SK-N-SH (cell line): ENCODE measurements around the gene KRT4. TPM values are rescaled to one million over a fixed set of nuclear protein-coding genes. Genes with fewer than 3 reads are reported as not detected.
"Not testable (repeated sequence)": the region's sequence is repeated elsewhere in the genome, so short reads cannot be mapped to it uniquely, and the experiment has no call there.

Experiments
- CTCF ChIA-PET: fragments of 300-600, 350-600 bp; formaldehyde crosslinking; extraction: SDS; loops from one replicate; lab custom pipeline; 2021; lab: Yijun Ruan, JAX
- POLR2A ChIA-PET: fragments of 350-600 bp; sonication (Branson Sonifier 250); formaldehyde crosslinking; extraction: SDS; loops from one replicate; lab custom pipeline; 2020; ENCODE audit warnings: antibody characterized with exemption, inconsistent platforms; lab: Yijun Ruan, JAX
- DNase-seq: peaks from one replicate; pipeline ENCODE4 v3.0.0; 2012
- H2AFZ ChIP-seq: fragments of 200-600 bp; sonication (generic); 2 replicates; pipeline ENCODE4 v1.8.1; 2016; ENCODE audit warnings: antibody characterized with exemption, mild to moderate bottlenecking, low read depth
- H3F3A ChIP-seq: fragments of 200-600 bp; sonication (generic); replicated peaks from 2 replicates; pipeline ENCODE3; 2016; ENCODE audit warnings: antibody characterized with exemption, mild to moderate bottlenecking; ENCODE audit not compliant: insufficient read depth
- H3K27ac ChIP-seq, 2 experiments: fragments of 200-500 bp in 1 of 2; fragments of 200-600 bp in 1 of 2; sonication (Bioruptor generic) in 1 of 2; sonication (generic), shearing (Covaris generic) in 1 of 2; 2 replicates each; pipeline versions ENCODE4 v1.5.1 to v1.6.1; 2014 to 2016; ENCODE audit warnings: low read depth in 2 of 2, inconsistent platforms in 1 of 2, low read length in 1 of 2, mild to moderate bottlenecking in 1 of 2, mixed read lengths in 1 of 2
- H3K27me3 ChIP-seq: fragments of 200-600 bp; sonication (generic), shearing (Covaris generic); 2 replicates; pipeline ENCODE4 v1.6.1; 2016; ENCODE audit warnings: mixed run types; ENCODE audit not compliant: insufficient read depth
- H3K36me3 ChIP-seq, 2 experiments: fragments of 200-500 bp in 1 of 2; fragments of 200-600 bp in 1 of 2; sonication (Bioruptor generic) in 1 of 2; sonication (generic) in 1 of 2; replicated peaks in 1 of 2; 2 replicates each; pipeline versions ENCODE3 to v1.5.1; 2014 to 2016; ENCODE audit warnings: low read length in 1 of 2, mild to moderate bottlenecking in 1 of 2; ENCODE audit not compliant: insufficient read depth in 2 of 2, control insufficient read depth in 1 of 2
- H3K4me1 ChIP-seq, 2 experiments: fragments of 200-500 bp in 1 of 2; fragments of 200-600 bp in 1 of 2; sonication (Bioruptor generic) in 1 of 2; sonication (generic), shearing (Covaris generic) in 1 of 2; 2 replicates each; pipeline versions ENCODE4 v1.5.1 to v1.6.1; 2014 to 2016; ENCODE audit warnings: low read depth in 1 of 2, low read length in 1 of 2, mixed run types in 1 of 2; ENCODE audit not compliant: insufficient read depth in 2 of 2, control insufficient read depth in 1 of 2
- H3K4me2 ChIP-seq: fragments of 200-600 bp; sonication (generic), shearing (Covaris generic); 2 replicates; pipeline ENCODE4 v1.6.1; 2017; ENCODE audit warnings: mixed run types
- H3K4me3 ChIP-seq, 2 experiments: fragments of 200-500 bp in 1 of 2; fragments of 200-600 bp in 1 of 2; sonication (Bioruptor generic) in 1 of 2; sonication (generic), shearing (Covaris generic) in 1 of 2; 2 replicates each; pipeline versions ENCODE4 v1.5.1 to v1.8.1; 2014 to 2016; ENCODE audit warnings: low read depth in 2 of 2, inconsistent platforms in 1 of 2, low read length in 1 of 2, mild to moderate bottlenecking in 1 of 2, mixed read lengths in 1 of 2, moderate library complexity in 1 of 2
- H3K79me2 ChIP-seq: fragments of 200-600 bp; sonication (generic); 2 replicates; pipeline ENCODE4 v1.8.1; 2017; ENCODE audit warnings: mild to moderate bottlenecking; ENCODE audit not compliant: insufficient read depth
- H3K9ac ChIP-seq: fragments of 200-600 bp; sonication (generic); 2 replicates; pipeline ENCODE4 v1.6.1; 2017; ENCODE audit warnings: mixed run types
- H3K9me2 ChIP-seq: fragments of 200-600 bp; sonication (generic); 2 replicates; pipeline ENCODE4 v1.6.1; 2017; ENCODE audit warnings: mixed run types
- H3K9me3 ChIP-seq: fragments of 200-600 bp; sonication (generic); 2 replicates; pipeline ENCODE4 v1.6.1; 2017; ENCODE audit warnings: mixed run types, mild to moderate bottlenecking, moderate library complexity
- H4K20me1 ChIP-seq: fragments of 200-600 bp; sonication (generic); 2 replicates; pipeline ENCODE4 v1.6.1; 2017; ENCODE audit warnings: mild to moderate bottlenecking, mixed run types; ENCODE audit not compliant: insufficient read depth
- CHD2 ChIP-seq: fragments of 150-350 bp; IDR thresholded peaks from 2 replicates; pipeline ENCODE4 v1.6.1; 2018; ENCODE audit warnings: low read length; ENCODE audit not compliant: partially characterized antibody
- FOSL2 ChIP-seq: IDR thresholded peaks from 2 replicates; pipeline ENCODE4 v1.4.0; 2012; ENCODE audit warnings: low read depth, mild to moderate bottlenecking, moderate library complexity, borderline replicate concordance
- FOXJ3 ChIP-seq: sonication (generic); formaldehyde crosslinking; IDR thresholded peaks from 2 replicates; pipeline ENCODE4 v1.5.1; 2020; ENCODE audit warnings: mild to moderate bottlenecking, missing genetic modification reagents
- GABPA ChIP-seq: IDR thresholded peaks from 2 replicates; pipeline ENCODE4 v1.4.0; 2012; ENCODE audit warnings: low read depth, mild to moderate bottlenecking
- GATA2 ChIP-seq: sonication (generic); formaldehyde crosslinking; IDR thresholded peaks from 2 replicates; pipeline ENCODE4 v1.5.0; 2020; ENCODE audit warnings: mild to moderate bottlenecking, missing genetic modification reagents
- JUND ChIP-seq: IDR thresholded peaks from 2 replicates; pipeline ENCODE4 v1.4.0; 2012
- MAX ChIP-seq: IDR thresholded peaks from 2 replicates; pipeline ENCODE4 v1.4.0; 2012; ENCODE audit warnings: low read depth
- MXI1 ChIP-seq: IDR thresholded peaks from 2 replicates; pipeline ENCODE4 v1.6.1; 2012; ENCODE audit warnings: mild to moderate bottlenecking, low read depth, low read length, improper control_type of control experiment
- PBX3 ChIP-seq: IDR thresholded peaks from 2 replicates; pipeline ENCODE4; 2012
- RCOR1 ChIP-seq: fragments of 150-350 bp; IDR thresholded peaks from 2 replicates; pipeline ENCODE4 v1.6.1; 2017; ENCODE audit warnings: antibody characterized with exemption, low read length
- REST ChIP-seq: IDR thresholded peaks from 2 replicates; pipeline ENCODE4 v1.6.1; 2012; ENCODE audit warnings: mild to moderate bottlenecking, low read depth, low read length, moderate library complexity
- RXRA ChIP-seq: IDR thresholded peaks from 2 replicates; pipeline ENCODE4 v1.4.0; 2012; ENCODE audit warnings: low read depth, mild to moderate bottlenecking, borderline replicate concordance
- SIN3A ChIP-seq: IDR thresholded peaks from 2 replicates; pipeline ENCODE4 v1.6.1; 2012; ENCODE audit warnings: low read depth, mild to moderate bottlenecking, low read length, moderate library complexity, borderline replicate concordance
- TAF1 ChIP-seq: IDR thresholded peaks from 2 replicates; pipeline ENCODE4 v1.6.1; 2012; ENCODE audit warnings: low read depth, mild to moderate bottlenecking, low read length, moderate library complexity, borderline replicate concordance
- TEAD4 ChIP-seq: IDR thresholded peaks from 2 replicates; pipeline ENCODE4 v1.4.0; 2012; ENCODE audit warnings: mild to moderate bottlenecking, borderline replicate concordance; ENCODE audit not compliant: insufficient read depth
- USF2 ChIP-seq: fragments of 150-350 bp; IDR thresholded peaks from 2 replicates; pipeline ENCODE4 v1.6.1; 2017; ENCODE audit warnings: antibody characterized with exemption, low read length, low read depth, borderline replicate concordance
- YY1 ChIP-seq: IDR thresholded peaks from 2 replicates; pipeline ENCODE4 v1.4.0; 2012; ENCODE audit warnings: low read depth, mild to moderate bottlenecking
- WGBS: methylation state at CpG from one replicate; pipeline ENCODE4 v1.1.6; 2017; ENCODE audit warnings: low lambda C conversion rate; 5-methylcytosine and 5-hydroxymethylcytosine counted together
- polyA plus RNA-seq, 3 experiments: library from polyadenylated mRNA; depleted of rRNA; stranded (reverse); fragments of >200 nt; gene quantifications; 2 replicates each; pipeline ENCODE4 v1.2.3, GENCODE V29; 2012

KRT4 gene
- polyA plus RNA-seq, 1 of the 3 experiments (the other 2 are of a cell fraction): not detected

GRCh38 chr12:52856787-52857186 is 42.9 kb upstream of the KRT4 start (continued):
- no peak for TF ChIP-seq REST
- TF ChIP-seq FOSL2: no peak
- no peak for TF ChIP-seq JUND
- no peak for TF ChIP-seq MAX
- TF ChIP-seq CHD2: no peak
- no peak for TF ChIP-seq TEAD4
- no peak for TF ChIP-seq GATA2
- TF ChIP-seq MXI1: no peak

GRCh38 chr12:52856077-52856476 is 42.2 kb upstream of the KRT4 start:
- H3K4me2 ChIP-seq, POLR2A ChIA-PET, H3K9me2 ChIP-seq, H3K79me2 ChIP-seq, H2AFZ ChIP-seq, DNase-seq, H3F3A ChIP-seq, H3K36me3 ChIP-seq, H4K20me1 ChIP-seq, H3K4me3 ChIP-seq, H3K27ac ChIP-seq, H3K9ac ChIP-seq, H3K4me1 ChIP-seq, H3K9me3 ChIP-seq: not testable (repeated sequence)
- WGBS: 42% methylated on average over 2 of the region's 2 CpGs
- H3K27me3 ChIP-seq: peaks cover 43% of the 10 kb centered on the region
- CTCF ChIA-PET: interaction anchor here (1.0 to 2.2 kb wide), 3 partner anchors 10 to 29 kb away, joined by 3 to 6 read pairs (median 4); no protein-coding TSS in a partner anchor

GRCh38 chr12:52851787-52852186 is 37.9 kb upstream of the KRT4 start:
- TF ChIP-seq REST: no peak
- no peak for TF ChIP-seq RXRA
- no peak for TF ChIP-seq TAF1
- no peak for TF ChIP-seq GABPA
- TF ChIP-seq SIN3A: no peak
- TF ChIP-seq PBX3: no peak
- no peak for TF ChIP-seq FOXJ3 (CRISPR knock-in tag)
- TF ChIP-seq YY1: no peak
- no peak for TF ChIP-seq JUND
- no peak for TF ChIP-seq USF2
- no peak for TF ChIP-seq RCOR1
- Histone ChIP-seq H3K9ac (no peak overlapping the region), H3K27ac (no peak overlapping the region), H3K79me2 (no peaks in the 10 kb centered on the region), H2AFZ (no peak overlapping the region), H3K9me2 (no peaks in the 10 kb centered on the region), H3K4me1 (no peaks in the 10 kb centered on the region), H3K27me3 (peaks cover 51% of the 10 kb centered on the region), H3K4me2 (no peak overlapping the region), H3K4me3 (no peak overlapping the region), H4K20me1 (no peaks in the 10 kb centered on the region), H3K9me3 (no peaks in the 10 kb centered on the region), H3F3A (no peaks in the 10 kb centered on the region), H3K36me3 (no peaks in the 10 kb centered on the region)
- ChIA-PET CTCF (interaction anchor here (2.4 kb wide), 1 partner anchor 14 kb away, joined by 7 read pairs; no protein-coding TSS in a partner anchor), POLR2A (no interaction called here)
- no peak for DNase-seq
